Upper lobe of left lung (tissue), 6 donors: Measurements from ENCODE around the gene MYCBPAP. TPM values are rescaled to one million over a fixed set of nuclear protein-coding genes. Genes with fewer than 3 reads are reported as not detected.
"Not testable (repeated sequence)": the region's sequence is repeated elsewhere in the genome, so short reads cannot be mapped to it uniquely, and the experiment has no call there.

Source experiments
- ATAC-seq, 2 donors: fragments of 200-7000 bp; cut with Tn5 transposase; one replicate each; pipeline ENCODE4 v1.9.1; 2022; ENCODE audit warnings: mild to moderate bottlenecking in 2 of 2, moderate library complexity in 2 of 2; ENCODE audit not compliant: low FRiP score in 2 of 2
- DNase-seq, 2 donors: peaks; one replicate each; pipeline ENCODE4 v3.0.0-alpha.2; 2019 to 2020
- H3K27ac ChIP-seq, 4 donors: fragments of 200-600 bp; sonication (generic); one replicate each; pipeline ENCODE4 v1.5.1; 2016 to 2019
- H3K27me3 ChIP-seq, 4 donors: fragments of 200-600 bp; sonication (generic); one replicate each; pipeline ENCODE4 v1.5.1; 2017 to 2019
- H3K36me3 ChIP-seq, 4 donors: fragments of 200-600 bp; sonication (generic); one replicate each; pipeline ENCODE4 v1.5.1; 2016 to 2019
- H3K4me1 ChIP-seq, 4 donors: fragments of 200-600 bp; sonication (generic); one replicate each; pipeline ENCODE4 v1.5.1; 2018 to 2019
- H3K4me3 ChIP-seq, 4 donors: fragments of 200-600 bp; sonication (generic); one replicate each; pipeline ENCODE4 v1.5.1; 2017 to 2019; ENCODE audit warnings: mild to moderate bottlenecking in 2 of 4, moderate library complexity in 1 of 4
- H3K9me3 ChIP-seq, 4 donors: fragments of 200-600 bp; sonication (generic); one replicate each; pipeline ENCODE4 v1.5.1; 2018 to 2019
- CTCF ChIP-seq, 6 experiments: fragments of 450-650 bp in 4 of 6; fragments of 200-600 bp in 2 of 6; sonication (generic) in 2 of 6; IDR thresholded peaks; one replicate each; pipeline ENCODE4 v1.5.1; 2016 to 2019; ENCODE audit warnings: antibody characterized with exemption in 6 of 6
- EP300 ChIP-seq, 4 donors: sonication (generic); formaldehyde crosslinking; IDR thresholded peaks; one replicate each; pipeline ENCODE4 v1.5.1; 2017; ENCODE audit warnings: antibody characterized with exemption in 4 of 4, control low read depth in 2 of 4
- POLR2A ChIP-seq, 4 donors: fragments of 450-650 bp; IDR thresholded peaks; one replicate each; pipeline ENCODE4 v1.5.1; 2016 to 2017; ENCODE audit warnings: antibody characterized with exemption in 4 of 4, mild to moderate bottlenecking in 2 of 4
- POLR2AphosphoS5 ChIP-seq, 2 donors: sonication (generic); formaldehyde crosslinking; IDR thresholded peaks; one replicate each; pipeline ENCODE4 v1.5.1; 2017; ENCODE audit warnings: antibody characterized with exemption in 2 of 2
- WGBS, 2 donors: methylation state at CpG; one replicate each; pipeline ENCODE4 v1.1.5; 2017 to 2018; 5-methylcytosine and 5-hydroxymethylcytosine counted together
- total RNA-seq, 6 donors: library from RNA; depleted of rRNA in 4 of 6; stranded (reverse); fragments of >200 nt in 4 of 6; gene quantifications; one replicate each; pipeline versions ENCODE4 v1.1.0 to v1.2.1, GENCODE V29; 2016 to 2021
- donor health status: DM: no; HTN: no; CAD: no; lungs with moderate emphysema.
- donor health status: DM: no; HTN: yes; CAD: no; lungs with severe emphysema.

The MYCBPAP gene
- total RNA-seq, 6 donors from 2014 or later: 1.0 to 14.7 (median 4.2) TPM

DNA sequence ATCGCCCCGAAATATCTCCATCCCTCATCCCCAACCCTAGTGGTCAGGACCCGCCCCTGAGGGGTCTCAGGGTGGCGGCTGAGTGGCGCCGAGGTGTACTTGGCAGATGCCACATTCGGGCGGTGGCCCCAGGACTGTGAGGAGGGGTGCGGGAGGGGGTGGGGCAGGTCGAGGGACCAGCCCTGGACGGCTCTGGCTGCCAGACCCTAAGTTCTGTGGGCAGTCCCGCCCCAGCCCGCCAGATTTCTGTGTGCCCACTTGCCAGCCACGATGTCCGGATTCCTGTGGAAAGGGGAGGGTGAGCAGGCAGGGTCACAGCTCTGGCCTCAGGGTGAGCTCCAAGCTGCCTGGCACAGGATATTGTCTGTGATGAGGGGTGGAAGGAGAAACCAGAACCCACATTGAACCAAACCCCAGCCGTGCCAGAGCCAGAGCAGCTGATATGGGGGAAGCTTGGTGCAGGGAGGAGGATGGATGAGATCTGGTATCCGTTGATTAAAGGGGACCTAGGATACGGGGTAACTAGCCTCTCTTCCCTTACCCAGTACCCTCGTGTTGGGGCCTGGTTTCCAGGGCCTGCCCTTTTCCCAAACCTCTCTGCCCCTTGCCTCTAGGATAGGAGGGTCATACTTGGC lies 38.5 kb upstream of the MYCBPAP start:
- DNase-seq: no peak
- Histone ChIP-seq H3K4me1 (peaks cover 10 to 25% (median 13%) of the 10 kb centered on the region in 4 donors), H3K27me3 (peaks cover 0 to 21% (median 4%) of the 10 kb centered on the region in 4 donors), H3K4me3 (no peak overlapping the region), H3K36me3 (peaks cover 0 to 29% (median 12%) of the 10 kb centered on the region in 4 donors), H3K9me3 (no peaks in the 10 kb centered on the region), H3K27ac (no peak overlapping the region)
- TF ChIP-seq POLR2AphosphoS5 (IDR thresholded peaks at IDR 0.05) (no peak), CTCF (IDR thresholded peaks at IDR 0.05) (no peak), POLR2A (IDR thresholded peaks at IDR 0.05) (no peak), EP300 (IDR thresholded peaks at IDR 0.05) (no peak)
- WGBS, 2 donors: 66 to 78% methylated on average over 17 to 18 of the region's 19 CpGs
- ATAC-seq: no peak

DNA sequence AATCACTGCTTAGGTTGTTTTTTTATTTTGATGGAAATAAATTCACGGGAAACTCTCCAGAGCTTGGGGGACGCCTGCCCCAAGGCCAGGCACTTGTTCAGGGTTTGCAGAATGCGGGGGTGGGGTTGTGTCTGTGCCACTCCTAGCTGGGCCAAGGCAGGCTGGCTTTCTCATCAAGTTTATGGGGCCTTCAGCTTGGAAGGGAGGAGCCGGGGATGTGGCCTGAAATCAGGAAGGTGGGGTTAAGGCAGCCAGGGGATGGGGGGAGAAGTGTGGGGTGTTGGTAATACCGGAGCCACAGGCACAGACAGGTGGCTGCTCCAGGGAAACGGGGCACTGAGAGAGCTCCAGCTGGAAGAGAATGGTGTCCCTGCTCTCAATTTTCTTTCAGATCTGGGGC lies 37.8 kb upstream of the MYCBPAP start:
- H3K27me3 ChIP-seq: peaks cover 0 to 21% (median 4%) of the 10 kb centered on the region in 4 donors
- 81 to 87% methylated on average over 6 of the region's 6 CpGs for WGBS, 2 donors
- DNase-seq (no peak), ATAC-seq (no peak)
- no peak overlapping the region for H3K27ac ChIP-seq
- peaks cover 0 to 29% (median 12%) of the 10 kb centered on the region in 4 donors for H3K36me3 ChIP-seq
- TF ChIP-seq POLR2AphosphoS5 (IDR thresholded peaks at IDR 0.05) (no peak), CTCF (IDR thresholded peaks at IDR 0.05) (no peak), EP300 (IDR thresholded peaks at IDR 0.05) (no peak), POLR2A (IDR thresholded peaks at IDR 0.05) (no peak)
- no peak overlapping the region for H3K4me3 ChIP-seq
- H3K4me1 ChIP-seq: peaks cover 10 to 25% (median 13%) of the 10 kb centered on the region in 4 donors
- no peaks in the 10 kb centered on the region for H3K9me3 ChIP-seq

GRCh38 chr17:50471009-50471905 lies 37.0 kb upstream of the MYCBPAP start:
- Histone ChIP-seq H3K36me3 (peaks cover 0 to 29% (median 12%) of the 10 kb centered on the region in 4 donors), H3K4me1 (peaks cover 10 to 22% (median 13%) of the 10 kb centered on the region in 4 donors), H3K4me3 (no peak overlapping the region), H3K27me3 (peaks cover 0 to 21% (median 4%) of the 10 kb centered on the region in 4 donors), H3K9me3 (no peaks in the 10 kb centered on the region), H3K27ac (no peak overlapping the region)
- DNase-seq (no peak), ATAC-seq (no peak)
- TF ChIP-seq POLR2AphosphoS5 (IDR thresholded peaks at IDR 0.05) (no peak), CTCF (IDR thresholded peaks at IDR 0.05) (no peak), POLR2A (IDR thresholded peaks at IDR 0.05) (no peak), EP300 (IDR thresholded peaks at IDR 0.05) (no peak)
- WGBS, 2 donors: 81 to 90% methylated on average over 21 to 22 of the region's 22 CpGs

- ATAC-seq: no peak
- no peak overlapping the region for H3K27ac ChIP-seq
- H3K9me3 ChIP-seq: no peaks in the 10 kb centered on the region
- TF ChIP-seq CTCF (IDR thresholded peaks at IDR 0.05) (no peak), EP300 (IDR thresholded peaks at IDR 0.05) (no peak), POLR2A (IDR thresholded peaks at IDR 0.05) (no peak), POLR2AphosphoS5 (IDR thresholded peaks at IDR 0.05) (no peak)
- H3K4me3 ChIP-seq: no peak overlapping the region
- H3K27me3 ChIP-seq: peaks cover 0 to 16% (median 4%) of the 10 kb centered on the region in 4 donors
- WGBS, 2 donors: 95 to 96% methylated on average over 9 to 10 of the region's 10 CpGs
- H3K4me1 ChIP-seq: peaks cover 10 to 19% (median 13%) of the 10 kb centered on the region in 4 donors
- H3K36me3 ChIP-seq: peaks cover 0 to 29% (median 12%) of the 10 kb centered on the region in 4 donors
- DNase-seq: no peak
These were observed 36.0 kb upstream of the MYCBPAP start for GRCh38 chr17:50472286-50472685.

- H3K27ac ChIP-seq, H3K9me3 ChIP-seq, H3K4me3 ChIP-seq, ATAC-seq, DNase-seq: not testable (repeated sequence)
- WGBS, 2 donors: 91 to 94% methylated on average over 13 of the region's 13 CpGs
- Histone ChIP-seq H3K4me1 (peaks cover 10 to 19% (median 13%) of the 10 kb centered on the region in 4 donors), H3K36me3 (peaks cover 0 to 29% (median 12%) of the 10 kb centered on the region in 4 donors), H3K27me3 (peaks cover 0 to 16% (median 4%) of the 10 kb centered on the region in 4 donors)
These were observed 35.5 kb upstream of the MYCBPAP start for GRCh38 chr17:50472761-50473161.
